HCT116 (cell line): Measurements from ENCODE around the gene PCK2. TPM values are rescaled to one million over a fixed set of nuclear protein-coding genes. Genes with fewer than 3 reads are reported as not detected.

Experiments
- ATAC-seq: fragments of 200-7000 bp; cut with Tn5 transposase; 2 replicates; pipeline ENCODE4 v1.9.1; 2020; ENCODE audit warnings: mild to moderate bottlenecking, moderate library complexity
- BruUV-seq: library from RNA; stranded (reverse); fragments of 400-500 nt; replicated peaks from 2 replicates; lab custom pipeline; 2021; lab: Mats Ljungman, UMichigan
- CTCF ChIA-PET: fragments of 300-600 bp; sonication (Branson Sonifier 250); formaldehyde crosslinking; loops from one replicate; lab custom pipeline; 2021; ENCODE audit warnings: antibody characterized with exemption; lab: Charles Lee
- POLR2A ChIA-PET: fragments of 300-600, 350-600 bp; sonication (Branson Sonifier 250); formaldehyde crosslinking; loops from one replicate; lab custom pipeline; 2021; ENCODE audit warnings: antibody characterized with exemption; lab: Charles Lee
- RAD21 ChIA-PET, 2 experiments: fragments of 300-600 bp; sonication (Branson Sonifier 250); formaldehyde crosslinking; loops; one replicate each; lab custom pipeline; 2023; ENCODE audit warnings: low total read pairs in 2 of 2; ENCODE audit not compliant: uncharacterized antibody in 2 of 2, unreplicated experiment in 2 of 2, low non-redundant PET in 1 of 2; lab: Charles Lee
- DNase-seq: peaks from one replicate; pipeline ENCODE4 v3.0.0-alpha.2; 2010; ENCODE audit warnings: low read depth, low spot score
- H2AFZ ChIP-seq: fragments of 200-600 bp; shearing (Covaris generic), sonication (generic); 2 replicates; pipeline ENCODE4 v1.6.1; 2017; ENCODE audit warnings: low read depth, mixed run types, mixed read lengths, antibody characterized with exemption, low read length; ENCODE audit not compliant: poor library complexity, severe bottlenecking
- H3K27ac ChIP-seq: 2 replicates; pipeline ENCODE4 v1.5.1; 2012; ENCODE audit warnings: low read depth, low read length
- H3K27me3 ChIP-seq: fragments of 200-600 bp; sonication (generic); 2 replicates; pipeline ENCODE4 v1.6.1; 2016; ENCODE audit warnings: mixed run types, low read length, mixed read lengths; ENCODE audit not compliant: insufficient read depth
- H3K36me3 ChIP-seq, 2 experiments: fragments of 200-500 bp in 1 of 2; fragments of 200-600 bp in 1 of 2; sonication (Bioruptor generic) in 1 of 2; sonication (generic) in 1 of 2; 2 replicates each; pipeline versions ENCODE4 v1.5.1 to v1.6.1; 2014 to 2016; ENCODE audit warnings: low read length in 2 of 2, inconsistent platforms in 1 of 2, mixed read lengths in 1 of 2, mixed run types in 1 of 2; ENCODE audit not compliant: insufficient read depth in 2 of 2, control insufficient read depth in 1 of 2
- H3K4me1 ChIP-seq, 2 experiments: fragments of 200-600 bp in 1 of 2; sonication (generic) in 1 of 2; 2 replicates each; pipeline versions ENCODE4 v1.5.1 to v1.6.1; 2012 to 2017; ENCODE audit warnings: low read length in 2 of 2, inconsistent platforms in 1 of 2, mild to moderate bottlenecking in 1 of 2, mixed read lengths in 1 of 2, mixed run types in 1 of 2, moderate library complexity in 1 of 2; ENCODE audit not compliant: insufficient read depth in 2 of 2, control insufficient read depth in 1 of 2
- H3K4me2 ChIP-seq: fragments of 200-600 bp; sonication (generic); 2 replicates; pipeline ENCODE4 v1.6.1; 2017; ENCODE audit warnings: mixed run types, low read length, mixed read lengths
- H3K4me3 ChIP-seq, 2 experiments: fragments of 200-600 bp in 1 of 2; sonication (generic) in 1 of 2; replicated peaks in 1 of 2; 2 replicates each; pipeline ENCODE4 v1.5.1; 2011 to 2016; ENCODE audit warnings: low read length in 2 of 2, control low read depth in 1 of 2, low read depth in 1 of 2, mild to moderate bottlenecking in 1 of 2, mixed read lengths in 1 of 2, mixed run types in 1 of 2
- H3K79me2 ChIP-seq: fragments of 200-600 bp; sonication (generic); 2 replicates; pipeline ENCODE4 v1.6.1; 2017; ENCODE audit warnings: mild to moderate bottlenecking, mixed run types, low read length, moderate library complexity, mixed read lengths; ENCODE audit not compliant: insufficient read depth
- H3K9ac ChIP-seq: fragments of 200-600 bp; sonication (generic); 2 replicates; pipeline ENCODE4 v1.6.1; 2016; ENCODE audit warnings: low read length, mixed read lengths
- H3K9me2 ChIP-seq: fragments of 200-600 bp; sonication (generic), shearing (Covaris generic); 2 replicates; pipeline ENCODE4 v1.6.1; 2017; ENCODE audit warnings: mixed run types, mild to moderate bottlenecking, moderate library complexity; ENCODE audit not compliant: insufficient read depth
- H3K9me3 ChIP-seq, 2 experiments: fragments of 200-500 bp in 1 of 2; fragments of 200-600 bp in 1 of 2; sonication (Bioruptor generic) in 1 of 2; sonication (generic) in 1 of 2; 2 replicates each; pipeline ENCODE4 v1.6.1; 2014 to 2017; ENCODE audit warnings: low read length in 2 of 2, mixed read lengths in 2 of 2, inconsistent platforms in 1 of 2, low read depth in 1 of 2, mild to moderate bottlenecking in 1 of 2, mixed run types in 1 of 2, moderate library complexity in 1 of 2; ENCODE audit not compliant: control insufficient read depth in 1 of 2, insufficient read depth in 1 of 2
- H4K20me1 ChIP-seq: fragments of 200-600 bp; sonication (generic), shearing (Covaris generic); 2 replicates; pipeline ENCODE4 v1.6.1; 2017; ENCODE audit warnings: mixed run types, mild to moderate bottlenecking, moderate library complexity; ENCODE audit not compliant: insufficient read depth
- CBX3 ChIP-seq: IDR thresholded peaks from 2 replicates; pipeline ENCODE4 v1.6.1; 2012; ENCODE audit warnings: low read depth
- CEBPB ChIP-seq: IDR thresholded peaks from 2 replicates; pipeline ENCODE4 v1.6.1; 2012; ENCODE audit warnings: low read depth
- EZH2phosphoT487 ChIP-seq: fragments of 200-600 bp; IDR thresholded peaks from 2 replicates; pipeline ENCODE4 v1.6.1; 2018; ENCODE audit warnings: antibody characterized with exemption, borderline replicate concordance
- POLR2A ChIP-seq: IDR thresholded peaks from 2 replicates; pipeline ENCODE4 v1.7.0; 2011; ENCODE audit warnings: borderline replicate concordance; ENCODE audit not compliant: insufficient read depth, insufficient read length; ENCODE audit errors: extremely low read depth
- RAD21 ChIP-seq: IDR thresholded peaks from 2 replicates; pipeline ENCODE4 v1.6.1; 2012; ENCODE audit warnings: low read depth, mild to moderate bottlenecking
- SIN3A ChIP-seq: IDR thresholded peaks from 2 replicates; pipeline ENCODE4 v1.6.1; 2012; ENCODE audit warnings: low read depth
- SP1 ChIP-seq: IDR thresholded peaks from 2 replicates; pipeline ENCODE4 v1.6.1; 2012; ENCODE audit warnings: low read depth
- TCF7L2 ChIP-seq: IDR thresholded peaks from 2 replicates; pipeline ENCODE4 v1.7.0; 2011; ENCODE audit warnings: borderline replicate concordance, inconsistent platforms; ENCODE audit not compliant: insufficient read depth, insufficient read length; ENCODE audit errors: extremely low read depth
- YY1 ChIP-seq: IDR thresholded peaks from 2 replicates; pipeline ENCODE4 v1.6.1; 2011; ENCODE audit warnings: low read length, low read depth, moderate library complexity, mild to moderate bottlenecking; ENCODE audit not compliant: insufficient replicate concordance; ENCODE audit errors: extremely low read depth
- ZFX ChIP-seq: fragments of 450-650 bp; IDR thresholded peaks from 2 replicates; pipeline ENCODE4 v1.6.1; 2017
- ZNF274 ChIP-seq: fragments of 200-500 bp; sonication (Bioruptor generic); IDR thresholded peaks from 2 replicates; pipeline ENCODE4 v1.6.1; 2014; ENCODE audit warnings: mild to moderate bottlenecking, low read depth, low read length, inconsistent platforms
- intact Hi-C: fragments of 100-400 bp; cut with micrococcal nuclease; formaldehyde crosslinking; loops from 2 replicates; pipeline ENCODE4 v1.10.0; 2022
- total RNA-seq: library from RNA; stranded (reverse); gene quantifications from one replicate; pipeline ENCODE4 v1.2.1, GENCODE V29; 2021; ENCODE audit not compliant: unreplicated experiment
- TF ChIP-seq, protein P1 (sequence below), 3 experiments: fragments of 200-600 bp in 1 of 3; sonication (generic) in 1 of 3; IDR thresholded peaks in 2 of 3; conservative IDR thresholded peaks in 1 of 3; 2 replicates each; pipeline ENCODE4 v1.5.1; 2012 to 2017; ENCODE audit warnings: low read depth in 2 of 3, low read length in 2 of 3, antibody characterized with exemption in 1 of 3, borderline replicate concordance in 1 of 3, control low read depth in 1 of 3, mild to moderate bottlenecking in 1 of 3, mixed read lengths in 1 of 3, mixed run types in 1 of 3, moderate library complexity in 1 of 3; ENCODE audit not compliant: insufficient read depth in 1 of 3
- TF ChIP-seq, protein P2 (sequence below): IDR thresholded peaks from 2 replicates; pipeline ENCODE4 v1.6.1; 2012; ENCODE audit warnings: low read depth
- TF ChIP-seq, protein P3 (sequence below): IDR thresholded peaks from 2 replicates; pipeline ENCODE4 v1.6.1; 2011; ENCODE audit warnings: mild to moderate bottlenecking, low read length, moderate library complexity; ENCODE audit not compliant: insufficient replicate concordance; ENCODE audit errors: extremely low read depth

PCK2 gene
- total RNA-seq, 1 experiment from 2014 or later = 94.1 TPM

DNA sequence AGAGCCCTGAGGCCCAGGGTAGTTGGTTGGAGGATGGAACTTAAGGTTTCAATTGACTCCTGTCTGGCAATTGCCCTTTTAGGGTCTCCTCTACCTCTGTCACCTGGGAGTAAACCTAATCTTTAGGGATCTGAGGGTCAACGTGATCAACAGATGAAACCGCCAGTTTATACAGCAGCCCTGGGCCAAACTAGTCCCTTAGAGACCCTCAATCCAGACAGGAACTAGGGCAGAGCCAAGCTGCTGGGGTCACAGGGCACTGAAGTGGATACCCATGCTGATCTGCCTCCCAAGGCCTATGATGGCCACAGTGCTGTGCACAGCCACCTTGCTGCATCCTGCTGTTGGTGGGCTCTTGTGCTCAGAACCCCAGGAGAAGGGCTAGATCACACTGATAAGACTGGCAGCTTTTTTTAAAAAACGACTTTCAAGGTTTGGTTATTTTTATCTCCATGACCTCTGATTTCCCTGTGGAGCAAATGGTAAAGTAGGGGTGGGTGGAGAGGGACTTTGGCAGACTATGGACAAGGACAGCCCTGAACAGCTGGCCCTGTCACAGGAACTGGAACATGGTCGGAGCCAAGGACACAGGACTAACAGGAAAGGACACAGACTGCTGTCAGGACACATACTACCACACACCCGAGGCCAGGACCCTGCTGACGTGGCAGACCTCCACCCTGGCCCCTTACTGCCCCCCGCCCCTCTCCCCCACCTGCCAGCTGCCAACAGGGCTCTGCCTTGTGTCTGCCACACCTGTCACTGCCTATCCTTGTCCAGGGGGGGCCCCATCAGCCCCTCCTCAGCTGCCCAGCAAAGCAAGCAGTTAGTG is 36.8 kb downstream of the PCK2 start:
- POLR2A ChIA-PET = interaction anchor here (3.0 kb wide), 1 partner anchor 16 kb away, joined by 8 read pairs; the partner anchor contains the start of genes DCAF11 and NRL
- CTCF ChIA-PET = no interaction called here
- DNase-seq (no peak), ATAC-seq (no peak)
- RAD21 ChIA-PET = no interaction called here
- TF ChIP-seq TCF7L2 (no peak), POLR2A (no peak), ZNF274 (no peak), SIN3A (no peak), RAD21 (no peak), CBX3 (no peak), CEBPB (no peak), EZH2phosphoT487 (no peak), ZFX (no peak), YY1 (no peak), SP1 (no peak)
- TF ChIP-seq, protein P1, sequence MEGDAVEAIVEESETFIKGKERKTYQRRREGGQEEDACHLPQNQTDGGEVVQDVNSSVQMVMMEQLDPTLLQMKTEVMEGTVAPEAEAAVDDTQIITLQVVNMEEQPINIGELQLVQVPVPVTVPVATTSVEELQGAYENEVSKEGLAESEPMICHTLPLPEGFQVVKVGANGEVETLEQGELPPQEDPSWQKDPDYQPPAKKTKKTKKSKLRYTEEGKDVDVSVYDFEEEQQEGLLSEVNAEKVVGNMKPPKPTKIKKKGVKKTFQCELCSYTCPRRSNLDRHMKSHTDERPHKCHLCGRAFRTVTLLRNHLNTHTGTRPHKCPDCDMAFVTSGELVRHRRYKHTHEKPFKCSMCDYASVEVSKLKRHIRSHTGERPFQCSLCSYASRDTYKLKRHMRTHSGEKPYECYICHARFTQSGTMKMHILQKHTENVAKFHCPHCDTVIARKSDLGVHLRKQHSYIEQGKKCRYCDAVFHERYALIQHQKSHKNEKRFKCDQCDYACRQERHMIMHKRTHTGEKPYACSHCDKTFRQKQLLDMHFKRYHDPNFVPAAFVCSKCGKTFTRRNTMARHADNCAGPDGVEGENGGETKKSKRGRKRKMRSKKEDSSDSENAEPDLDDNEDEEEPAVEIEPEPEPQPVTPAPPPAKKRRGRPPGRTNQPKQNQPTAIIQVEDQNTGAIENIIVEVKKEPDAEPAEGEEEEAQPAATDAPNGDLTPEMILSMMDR (IDR thresholded peaks at IDR 0.05 in 2 of 3, conservative IDR thresholded peaks at IDR 0.05 in 1 of 3; ENCODE audit: borderline replicate concordance in 1 of 3, insufficient read depth in 1 of 3, low read depth in 2 of 3, low read length in 2 of 3) = no peak
- TF ChIP-seq, protein P2, sequence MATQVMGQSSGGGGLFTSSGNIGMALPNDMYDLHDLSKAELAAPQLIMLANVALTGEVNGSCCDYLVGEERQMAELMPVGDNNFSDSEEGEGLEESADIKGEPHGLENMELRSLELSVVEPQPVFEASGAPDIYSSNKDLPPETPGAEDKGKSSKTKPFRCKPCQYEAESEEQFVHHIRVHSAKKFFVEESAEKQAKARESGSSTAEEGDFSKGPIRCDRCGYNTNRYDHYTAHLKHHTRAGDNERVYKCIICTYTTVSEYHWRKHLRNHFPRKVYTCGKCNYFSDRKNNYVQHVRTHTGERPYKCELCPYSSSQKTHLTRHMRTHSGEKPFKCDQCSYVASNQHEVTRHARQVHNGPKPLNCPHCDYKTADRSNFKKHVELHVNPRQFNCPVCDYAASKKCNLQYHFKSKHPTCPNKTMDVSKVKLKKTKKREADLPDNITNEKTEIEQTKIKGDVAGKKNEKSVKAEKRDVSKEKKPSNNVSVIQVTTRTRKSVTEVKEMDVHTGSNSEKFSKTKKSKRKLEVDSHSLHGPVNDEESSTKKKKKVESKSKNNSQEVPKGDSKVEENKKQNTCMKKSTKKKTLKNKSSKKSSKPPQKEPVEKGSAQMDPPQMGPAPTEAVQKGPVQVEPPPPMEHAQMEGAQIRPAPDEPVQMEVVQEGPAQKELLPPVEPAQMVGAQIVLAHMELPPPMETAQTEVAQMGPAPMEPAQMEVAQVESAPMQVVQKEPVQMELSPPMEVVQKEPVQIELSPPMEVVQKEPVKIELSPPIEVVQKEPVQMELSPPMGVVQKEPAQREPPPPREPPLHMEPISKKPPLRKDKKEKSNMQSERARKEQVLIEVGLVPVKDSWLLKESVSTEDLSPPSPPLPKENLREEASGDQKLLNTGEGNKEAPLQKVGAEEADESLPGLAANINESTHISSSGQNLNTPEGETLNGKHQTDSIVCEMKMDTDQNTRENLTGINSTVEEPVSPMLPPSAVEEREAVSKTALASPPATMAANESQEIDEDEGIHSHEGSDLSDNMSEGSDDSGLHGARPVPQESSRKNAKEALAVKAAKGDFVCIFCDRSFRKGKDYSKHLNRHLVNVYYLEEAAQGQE = no peak
- TF ChIP-seq, protein P3, sequence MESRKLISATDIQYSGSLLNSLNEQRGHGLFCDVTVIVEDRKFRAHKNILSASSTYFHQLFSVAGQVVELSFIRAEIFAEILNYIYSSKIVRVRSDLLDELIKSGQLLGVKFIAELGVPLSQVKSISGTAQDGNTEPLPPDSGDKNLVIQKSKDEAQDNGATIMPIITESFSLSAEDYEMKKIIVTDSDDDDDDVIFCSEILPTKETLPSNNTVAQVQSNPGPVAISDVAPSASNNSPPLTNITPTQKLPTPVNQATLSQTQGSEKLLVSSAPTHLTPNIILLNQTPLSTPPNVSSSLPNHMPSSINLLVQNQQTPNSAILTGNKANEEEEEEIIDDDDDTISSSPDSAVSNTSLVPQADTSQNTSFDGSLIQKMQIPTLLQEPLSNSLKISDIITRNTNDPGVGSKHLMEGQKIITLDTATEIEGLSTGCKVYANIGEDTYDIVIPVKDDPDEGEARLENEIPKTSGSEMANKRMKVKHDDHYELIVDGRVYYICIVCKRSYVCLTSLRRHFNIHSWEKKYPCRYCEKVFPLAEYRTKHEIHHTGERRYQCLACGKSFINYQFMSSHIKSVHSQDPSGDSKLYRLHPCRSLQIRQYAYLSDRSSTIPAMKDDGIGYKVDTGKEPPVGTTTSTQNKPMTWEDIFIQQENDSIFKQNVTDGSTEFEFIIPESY = no peak
- Histone ChIP-seq H3K4me2 (no peak overlapping the region), H3K4me3 (no peak overlapping the region), H2AFZ (no peak overlapping the region), H3K9me2 (no peaks in the 10 kb centered on the region), H3K27ac (no peak overlapping the region), H3K79me2 (no peaks in the 10 kb centered on the region), H3K36me3 (no peaks in the 10 kb centered on the region), H3K9ac (no peak overlapping the region), H4K20me1 (no peaks in the 10 kb centered on the region), H3K27me3 (no peaks in the 10 kb centered on the region), H3K4me1 (peaks cover 7 to 8% of the 10 kb centered on the region in 2 experiments; a peak in 3 of 4 replicates), H3K9me3 (no peaks in the 10 kb centered on the region)
- intact Hi-C loops = no loop called here
- BruUV-seq = no TSS peak
